Natural killer cell treated with Interleukin-12 subunit alpha and Interleukin-12 subunit beta and Interleukin-15 and Interleukin-18, amount 100 ng/mL, for 72 hours (primary cell): ENCODE measurements around the gene FAM25C. TPM values are rescaled to one million over a fixed set of nuclear protein-coding genes. Genes with fewer than 3 reads are reported as not detected.
"Not testable (repeated sequence)": the region's sequence is repeated elsewhere in the genome, so short reads cannot be mapped to it uniquely, and the experiment has no call there.

Experiments
- ATAC-seq, 2 donors: fragments of 150-1000 bp; cut with Tn5 transposase in 1 of 2; sonication (Bioruptor Pico), chemical (Tn5 transposase) in 1 of 2; 2 replicates each; pipeline ENCODE4 v1.10.0; 2021
- DNase-seq: peaks from one replicate; pipeline ENCODE4 v3.0.0; 2022; ENCODE audit warnings: low spot score
- H3K27ac Mint-ChIP-seq, 2 donors: 1 replicate in 1 of 2; 2 replicates in 1 of 2; pipeline ENCODE4 v1.8.0; 2022; ENCODE audit warnings: mixed read lengths in 2 of 2, mild to moderate bottlenecking in 1 of 2, moderate library complexity in 1 of 2
- H3K27me3 Mint-ChIP-seq, 2 donors: 1 replicate in 1 of 2; 2 replicates in 1 of 2; pipeline ENCODE4 v1.8.0; 2022; ENCODE audit warnings: mixed read lengths in 2 of 2
- H3K36me3 Mint-ChIP-seq: one replicate; pipeline ENCODE4 v1.8.0; 2022; ENCODE audit warnings: mixed read lengths
- H3K4me1 Mint-ChIP-seq, 2 donors: 1 replicate in 1 of 2; 2 replicates in 1 of 2; pipeline ENCODE4 v1.8.0; 2022; ENCODE audit warnings: low read depth in 2 of 2, mixed read lengths in 2 of 2, mild to moderate bottlenecking in 1 of 2
- H3K4me3 Mint-ChIP-seq: one replicate; pipeline ENCODE4 v1.8.0; 2022; ENCODE audit warnings: mixed read lengths
- H3K9me3 Mint-ChIP-seq: 2 replicates; pipeline ENCODE4 v1.8.0; 2022; ENCODE audit warnings: mixed read lengths
- total RNA-seq, 2 donors: library from RNA; stranded (reverse); gene quantifications; one replicate each; pipeline ENCODE4 v1.2.3, GENCODE V29; 2022

The FAM25C gene
- total RNA-seq, 2 donors from 2014 or later: not detected

DNA sequence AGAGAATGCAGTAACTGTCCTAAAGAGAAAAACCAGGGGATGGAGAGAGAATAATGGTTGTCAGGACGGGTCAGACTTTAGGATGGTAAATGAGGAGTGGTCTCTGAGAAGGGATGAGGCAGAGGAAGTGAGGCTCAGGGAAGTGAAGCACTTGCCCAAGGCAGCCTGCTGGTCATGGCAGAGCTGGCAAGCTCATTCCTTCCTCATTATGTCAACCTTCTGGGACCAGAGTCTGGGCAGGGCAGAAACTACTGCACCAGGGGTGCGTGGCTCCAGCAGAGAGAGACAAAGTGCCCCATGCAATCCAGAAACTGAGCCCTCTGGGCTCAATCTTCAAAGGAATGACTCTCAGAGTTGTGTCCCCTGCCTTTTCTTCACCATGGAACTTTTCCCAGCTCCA, 27.5 kb downstream of the FAM25C start:
- H3K4me3 Mint-ChIP-seq, H3K9me3 Mint-ChIP-seq, DNase-seq, H3K36me3 Mint-ChIP-seq, H3K27me3 Mint-ChIP-seq, H3K4me1 Mint-ChIP-seq, H3K27ac Mint-ChIP-seq: not testable (repeated sequence)
- peak in 1 of 2 donors; percentile 25 for ATAC-seq

GRCh38 chr10:47971598-47971997, 28.0 kb downstream of the FAM25C start:
- H3K27ac Mint-ChIP-seq, DNase-seq, H3K36me3 Mint-ChIP-seq, ATAC-seq, H3K4me3 Mint-ChIP-seq, H3K4me1 Mint-ChIP-seq, H3K9me3 Mint-ChIP-seq, H3K27me3 Mint-ChIP-seq: not testable (repeated sequence)

- H3K27me3 Mint-ChIP-seq, H3K4me3 Mint-ChIP-seq, H3K36me3 Mint-ChIP-seq, ATAC-seq, H3K4me1 Mint-ChIP-seq, H3K27ac Mint-ChIP-seq, DNase-seq, H3K9me3 Mint-ChIP-seq: not testable (repeated sequence)
Measured at GRCh38 chr10:47970047-47970446, 29.5 kb downstream of the FAM25C start.

DNA sequence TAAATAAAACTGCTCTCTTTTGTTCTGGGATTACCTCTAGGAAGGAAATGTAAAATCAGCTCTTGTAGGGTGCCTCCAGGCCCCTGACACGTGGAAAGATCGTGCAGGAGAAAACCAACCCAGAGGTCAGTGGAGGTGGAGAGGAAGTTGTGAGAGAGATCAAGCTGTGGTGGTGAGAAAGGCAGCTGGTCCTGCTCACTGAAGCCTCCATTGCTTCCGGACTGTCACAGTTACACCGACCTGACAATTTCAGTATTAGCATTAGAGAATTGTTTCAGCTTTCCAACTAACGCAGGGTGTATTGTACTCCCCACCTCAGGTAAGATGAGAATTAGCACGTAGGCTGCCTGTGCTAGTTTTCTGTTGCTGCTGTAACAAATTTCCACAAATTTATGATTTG, 30.6 kb downstream of the FAM25C start:
- H3K9me3 Mint-ChIP-seq, H3K27ac Mint-ChIP-seq, H3K4me1 Mint-ChIP-seq, H3K4me3 Mint-ChIP-seq, H3K36me3 Mint-ChIP-seq, H3K27me3 Mint-ChIP-seq, ATAC-seq, DNase-seq: not testable (repeated sequence)

DNA sequence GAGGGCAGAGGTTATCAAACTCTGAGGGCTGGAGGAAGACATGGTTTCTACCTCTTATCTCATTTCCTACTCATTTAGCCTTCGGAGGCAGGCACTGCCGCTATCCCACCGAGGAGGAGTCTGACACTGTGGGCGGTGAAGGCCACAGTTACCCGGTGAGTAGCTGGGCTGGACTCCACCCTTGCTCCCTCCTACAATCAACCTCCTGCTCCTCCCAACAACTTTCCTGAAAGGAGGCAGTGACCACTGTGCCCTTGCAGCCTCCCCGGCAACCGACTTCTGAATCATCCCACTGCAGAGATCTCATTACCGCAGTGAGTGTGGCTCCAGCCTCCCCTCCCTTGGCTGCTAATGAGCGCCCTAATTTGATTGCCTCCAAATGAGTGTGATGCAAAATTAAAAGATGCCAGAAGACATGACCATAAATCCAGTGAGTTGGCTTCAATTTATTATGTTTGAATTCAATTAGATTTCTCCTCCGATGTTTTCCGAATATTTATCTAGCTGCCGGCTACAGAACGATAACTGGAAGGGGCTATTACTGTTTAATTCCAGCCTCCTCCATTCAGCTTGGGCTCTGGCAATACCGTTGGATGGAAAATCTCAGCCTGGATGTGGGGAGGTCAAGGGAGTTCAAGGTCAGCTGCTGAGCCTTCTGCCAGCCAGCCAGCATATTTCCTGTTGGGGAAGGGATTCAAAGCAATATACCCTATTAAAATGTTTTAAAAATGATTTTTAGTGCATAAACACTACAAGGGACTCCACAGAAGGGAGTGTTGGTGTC, 35.1 kb downstream of the FAM25C start:
- not testable (repeated sequence) for DNase-seq, H3K27ac Mint-ChIP-seq, H3K9me3 Mint-ChIP-seq, H3K36me3 Mint-ChIP-seq, H3K4me1 Mint-ChIP-seq, H3K4me3 Mint-ChIP-seq, ATAC-seq, H3K27me3 Mint-ChIP-seq

- not testable (repeated sequence) for H3K27ac Mint-ChIP-seq, H3K27me3 Mint-ChIP-seq, H3K36me3 Mint-ChIP-seq, H3K9me3 Mint-ChIP-seq, H3K4me1 Mint-ChIP-seq, H3K4me3 Mint-ChIP-seq, DNase-seq
- ATAC-seq: peak in 1 of 2 donors; percentile 18
Measured at GRCh38 chr10:47962785-47963184, 36.8 kb downstream of the FAM25C start.

DNA sequence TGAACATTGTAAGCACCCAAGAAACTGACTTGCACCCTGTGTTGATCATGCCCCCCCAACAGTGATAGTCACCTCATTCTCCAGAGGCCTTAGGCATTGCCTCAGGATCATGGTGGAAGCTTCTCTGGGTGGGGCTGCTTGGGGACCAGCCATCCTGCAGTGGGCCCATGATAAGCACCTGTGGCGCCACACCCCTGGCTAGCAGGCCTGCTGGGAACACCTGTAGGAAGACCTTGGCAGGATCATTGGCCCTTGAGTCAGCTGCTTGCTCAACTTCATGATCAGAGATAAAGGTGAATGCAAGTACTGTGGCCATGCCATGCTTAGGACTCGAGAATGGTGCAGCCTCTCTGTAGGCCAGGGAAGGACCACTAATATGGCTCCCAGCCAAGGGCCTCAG, 38.9 kb downstream of the FAM25C start:
- H3K9me3 Mint-ChIP-seq, H3K27me3 Mint-ChIP-seq, H3K4me1 Mint-ChIP-seq, H3K27ac Mint-ChIP-seq, H3K4me3 Mint-ChIP-seq, DNase-seq, H3K36me3 Mint-ChIP-seq: not testable (repeated sequence)
- ATAC-seq: peak in 1 of 2 donors; percentile 34

- not testable (repeated sequence) for H3K4me3 Mint-ChIP-seq, DNase-seq, H3K27ac Mint-ChIP-seq, H3K36me3 Mint-ChIP-seq, H3K9me3 Mint-ChIP-seq, H3K27me3 Mint-ChIP-seq, H3K4me1 Mint-ChIP-seq
- peak in 1 of 2 donors; percentile 13 for ATAC-seq
Measured at GRCh38 chr10:47959677-47960076, 39.9 kb downstream of the FAM25C start.

GRCh38 chr10:47957158-47957557, 42.4 kb downstream of the FAM25C start:
- H3K4me3 Mint-ChIP-seq, H3K27ac Mint-ChIP-seq, H3K9me3 Mint-ChIP-seq, H3K4me1 Mint-ChIP-seq, DNase-seq, H3K27me3 Mint-ChIP-seq, H3K36me3 Mint-ChIP-seq, ATAC-seq: not testable (repeated sequence)

- ATAC-seq, H3K9me3 Mint-ChIP-seq, H3K27ac Mint-ChIP-seq, H3K4me1 Mint-ChIP-seq, H3K36me3 Mint-ChIP-seq, H3K27me3 Mint-ChIP-seq, DNase-seq, H3K4me3 Mint-ChIP-seq: not testable (repeated sequence)
Measured at GRCh38 chr10:47947424-47947823, 52.2 kb downstream of the FAM25C start.

Other genes starting within 250 kb of the FAM25C start
- not detected for gene SYT15B, start 236.2 kb downstream of the FAM25C start, total RNA-seq
- gene NPY4R2, start 81.1 kb downstream of the FAM25C start, total RNA-seq: not detected